Measurements from ENCODE around the gene SVIL.
"Not testable (repeated sequence)": the region's sequence is repeated elsewhere in the genome, so short reads cannot be mapped to it uniquely, and the experiment has no call there.

The SVIL gene

GRCh38 chr10:29553544-29554250 is 81.1 kb downstream of the SVIL start:
- Histone ChIP-seq H3K4me1 (ENCODE audit: control insufficient read depth, insufficient read depth, low read length) (peaks cover 23% of the 10 kb centered on the region), H3K27me3 (ENCODE audit: control insufficient read depth, insufficient read depth, low read length) (no peaks in the 10 kb centered on the region), H3K36me3 (ENCODE audit: control insufficient read depth, insufficient read depth, low read length) (peaks cover 28% of the 10 kb centered on the region), H3K4me3 (ENCODE audit: low read depth, low read length) (no peak overlapping the region), H3K27ac (ENCODE audit: low read depth, low read length) (no peak overlapping the region), H3K9me3 (ENCODE audit: control insufficient read depth, insufficient read depth, low read depth, low read length) (no peaks in the 10 kb centered on the region), H3K9ac (ENCODE audit: low read length) (no peak overlapping the region)

DNA sequence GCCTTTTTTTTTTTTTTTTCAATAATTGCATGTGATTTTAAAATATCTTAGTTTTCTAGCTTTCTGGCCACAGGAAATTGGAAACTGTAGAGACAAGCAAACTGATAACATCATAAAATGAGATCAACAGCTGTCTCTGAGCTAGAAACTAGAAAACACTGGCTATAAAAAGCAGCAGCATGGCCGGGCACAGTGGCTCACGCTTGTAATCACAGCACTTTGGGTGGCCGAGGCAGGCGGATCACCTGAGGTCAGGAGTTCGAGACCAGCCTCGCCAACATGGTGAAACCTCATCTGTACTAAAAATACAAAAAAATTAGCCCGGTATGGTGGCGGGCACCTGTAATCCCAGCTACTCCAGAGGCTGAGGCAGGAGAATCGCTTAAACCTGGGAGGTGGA is 81.7 kb downstream of the SVIL start:
- H3K27ac ChIP-seq (ENCODE audit: low read depth, low read length); H3K27me3 ChIP-seq (ENCODE audit: control insufficient read depth, insufficient read depth, low read length): not testable (repeated sequence)

DNA sequence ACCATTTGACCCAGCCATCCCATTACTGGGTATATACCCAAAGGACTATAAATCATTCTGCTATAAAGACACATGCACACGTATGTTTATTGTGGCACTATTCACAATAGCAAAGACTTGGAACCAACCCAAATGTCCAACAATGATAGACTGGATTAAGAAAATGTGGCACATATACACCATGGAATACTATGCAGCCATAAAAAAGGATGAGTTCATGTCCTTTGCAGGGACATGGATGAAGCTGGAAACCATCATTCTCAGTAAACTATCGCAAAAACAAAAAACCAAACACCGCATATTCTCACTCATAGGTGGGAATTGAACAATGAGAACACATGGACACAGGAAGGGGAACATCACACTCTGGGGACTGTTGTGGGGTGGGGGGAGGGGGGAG is 85.3 kb downstream of the SVIL start:
- H3K4me3 ChIP-seq (ENCODE audit: low read depth, low read length); H3K4me1 ChIP-seq (ENCODE audit: control insufficient read depth, insufficient read depth, low read length); H3K9ac ChIP-seq (ENCODE audit: low read length); H3K27me3 ChIP-seq (ENCODE audit: control insufficient read depth, insufficient read depth, low read length); H3K27ac ChIP-seq (ENCODE audit: low read depth, low read length); H3K9me3 ChIP-seq (ENCODE audit: control insufficient read depth, insufficient read depth, low read depth, low read length): not testable (repeated sequence)
- H3K36me3 ChIP-seq (ENCODE audit: control insufficient read depth, insufficient read depth, low read length), result peaks cover 25% of the 10 kb centered on the region

More for the DNA sequence above, 81.7 kb downstream of the SVIL start:
- peaks cover 23% of the 10 kb centered on the region for H3K4me1 ChIP-seq (ENCODE audit: control insufficient read depth, insufficient read depth, low read length)
- H3K9me3 ChIP-seq (ENCODE audit: control insufficient read depth, insufficient read depth, low read depth, low read length); H3K9ac ChIP-seq (ENCODE audit: low read length); H3K4me3 ChIP-seq (ENCODE audit: low read depth, low read length): not testable (repeated sequence)
- peaks cover 28% of the 10 kb centered on the region for H3K36me3 ChIP-seq (ENCODE audit: control insufficient read depth, insufficient read depth, low read length)

DNA sequence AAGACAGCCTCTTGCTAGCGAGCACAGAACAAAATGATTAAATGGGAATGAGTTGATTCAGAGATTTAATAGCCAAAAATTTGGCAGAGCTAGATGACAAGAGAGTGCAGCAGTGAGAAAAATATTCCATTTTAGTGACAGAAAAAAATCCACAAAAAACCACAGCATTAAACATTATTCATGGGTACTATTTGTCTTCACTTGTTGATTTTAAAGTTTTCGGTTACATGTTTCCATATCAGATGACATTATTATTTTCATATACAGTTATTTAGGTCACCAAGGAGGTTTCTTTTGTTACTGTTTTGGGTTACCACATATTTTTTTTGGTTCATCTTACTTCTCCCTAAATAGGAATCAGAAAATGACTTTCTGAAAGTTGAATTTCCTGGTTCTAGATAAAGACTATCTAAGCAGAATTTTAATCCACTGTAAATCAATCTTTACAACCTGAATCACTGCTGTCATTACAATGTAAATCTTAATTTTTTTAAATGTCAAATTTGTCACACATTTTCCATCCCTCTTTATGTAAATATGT is 87.9 kb downstream of the SVIL start:
- Histone ChIP-seq H3K36me3 (ENCODE audit: control insufficient read depth, insufficient read depth, low read length) (peaks cover 17% of the 10 kb centered on the region), H3K9ac (ENCODE audit: low read length) (no peak overlapping the region), H3K4me3 (ENCODE audit: low read depth, low read length) (no peak overlapping the region), H3K4me1 (ENCODE audit: control insufficient read depth, insufficient read depth, low read length) (peaks cover 5% of the 10 kb centered on the region), H3K27ac (ENCODE audit: low read depth, low read length) (no peak overlapping the region), H3K27me3 (ENCODE audit: control insufficient read depth, insufficient read depth, low read length) (no peaks in the 10 kb centered on the region), H3K9me3 (ENCODE audit: control insufficient read depth, insufficient read depth, low read depth, low read length) (no peaks in the 10 kb centered on the region)

DNA sequence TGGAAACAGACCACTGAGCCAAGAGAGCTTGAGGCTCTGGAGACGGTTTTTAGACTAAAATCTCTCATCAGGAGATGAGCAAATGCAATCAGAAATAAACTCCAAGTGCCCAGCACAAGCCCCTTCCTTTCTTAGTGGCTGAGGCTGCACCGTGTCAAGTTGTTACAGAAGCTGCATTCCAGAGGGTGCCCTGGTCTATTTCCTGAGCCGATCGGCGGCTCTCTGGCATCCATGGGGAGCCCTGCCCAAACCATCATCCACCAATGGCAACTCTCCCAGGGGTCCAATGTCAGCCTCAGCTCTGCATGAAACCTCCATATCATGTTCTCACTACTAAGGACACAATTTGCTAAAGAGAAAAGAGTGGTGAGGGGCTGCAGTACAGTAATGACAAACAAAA is 89.6 kb downstream of the SVIL start:
- Histone ChIP-seq H3K27me3 (ENCODE audit: control insufficient read depth, insufficient read depth, low read length) (no peaks in the 10 kb centered on the region), H3K36me3 (ENCODE audit: control insufficient read depth, insufficient read depth, low read length) (peaks cover 2% of the 10 kb centered on the region; the same call in 1 of the 2 replicates), H3K9me3 (ENCODE audit: control insufficient read depth, insufficient read depth, low read depth, low read length) (no peaks in the 10 kb centered on the region), H3K4me3 (ENCODE audit: low read depth, low read length) (no peak overlapping the region), H3K27ac (ENCODE audit: low read depth, low read length) (no peak overlapping the region), H3K4me1 (ENCODE audit: control insufficient read depth, insufficient read depth, low read length) (peaks cover 17% of the 10 kb centered on the region), H3K9ac (ENCODE audit: low read length) (no peak overlapping the region)

- no peaks in the 10 kb centered on the region for H3K27me3 ChIP-seq (ENCODE audit: control insufficient read depth, insufficient read depth, low read length)
- no peak overlapping the region for H3K4me3 ChIP-seq (ENCODE audit: low read depth, low read length)
- no peaks in the 10 kb centered on the region; the same call in 1 of the 2 replicates for H3K36me3 ChIP-seq (ENCODE audit: control insufficient read depth, insufficient read depth, low read length)
- no peak overlapping the region for H3K9ac ChIP-seq (ENCODE audit: low read length)
- H3K9me3 ChIP-seq (ENCODE audit: control insufficient read depth, insufficient read depth, low read depth, low read length), result no peaks in the 10 kb centered on the region
- peaks cover 26% of the 10 kb centered on the region for H3K4me1 ChIP-seq (ENCODE audit: control insufficient read depth, insufficient read depth, low read length)
- no peak overlapping the region for H3K27ac ChIP-seq (ENCODE audit: low read depth, low read length)
Observed at GRCh38 chr10:29543715-29544114, 91.1 kb downstream of the SVIL start.

GRCh38 chr10:29542723-29543122 is 92.0 kb downstream of the SVIL start:
- Histone ChIP-seq H3K27ac (ENCODE audit: low read depth, low read length) (no peak overlapping the region), H3K27me3 (ENCODE audit: control insufficient read depth, insufficient read depth, low read length) (no peaks in the 10 kb centered on the region), H3K9me3 (ENCODE audit: control insufficient read depth, insufficient read depth, low read depth, low read length) (no peaks in the 10 kb centered on the region), H3K4me3 (ENCODE audit: low read depth, low read length) (no peak overlapping the region), H3K9ac (ENCODE audit: low read length) (no peak overlapping the region), H3K4me1 (ENCODE audit: control insufficient read depth, insufficient read depth, low read length) (peaks cover 26% of the 10 kb centered on the region), H3K36me3 (ENCODE audit: control insufficient read depth, insufficient read depth, low read length) (no peaks in the 10 kb centered on the region; the same call in 1 of the 2 replicates)

GRCh38 chr10:29541422-29542210 is 93.2 kb downstream of the SVIL start:
- H3K4me1 ChIP-seq (ENCODE audit: control insufficient read depth, insufficient read depth, low read length), result peaks cover 26% of the 10 kb centered on the region
- no peaks in the 10 kb centered on the region for H3K27me3 ChIP-seq (ENCODE audit: control insufficient read depth, insufficient read depth, low read length)
- H3K9ac ChIP-seq (ENCODE audit: low read length), result no peak overlapping the region
- H3K27ac ChIP-seq (ENCODE audit: low read depth, low read length), result no peak overlapping the region
- no peaks in the 10 kb centered on the region for H3K9me3 ChIP-seq (ENCODE audit: control insufficient read depth, insufficient read depth, low read depth, low read length)
- no peak overlapping the region for H3K4me3 ChIP-seq (ENCODE audit: low read depth, low read length)
- H3K36me3 ChIP-seq (ENCODE audit: control insufficient read depth, insufficient read depth, low read length), result no peaks in the 10 kb centered on the region; the same call in 1 of the 2 replicates

DNA sequence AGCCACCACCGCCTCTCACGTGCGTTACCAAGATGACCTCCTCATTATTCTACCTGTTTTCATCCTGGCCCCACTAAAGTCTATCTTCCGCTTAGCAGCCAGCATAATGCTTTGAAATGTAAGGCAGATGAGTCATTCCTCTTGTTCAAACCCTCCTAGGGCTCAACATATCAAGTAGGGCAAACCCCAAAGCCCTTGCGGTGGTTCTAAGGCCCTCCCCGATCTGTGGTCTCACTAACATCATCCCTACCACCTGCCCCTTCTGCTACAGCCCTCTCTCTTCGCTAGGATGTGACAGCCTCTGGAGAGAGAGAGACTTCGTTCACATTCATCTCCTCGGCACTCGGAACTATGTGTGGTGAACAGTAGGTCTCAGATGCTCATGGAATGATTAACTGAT is 94.8 kb downstream of the SVIL start:
- H3K36me3 ChIP-seq (ENCODE audit: control insufficient read depth, insufficient read depth, low read length), result no peaks in the 10 kb centered on the region; the same call in 1 of the 2 replicates
- H3K27ac ChIP-seq (ENCODE audit: low read depth, low read length), result no peak overlapping the region
- no peaks in the 10 kb centered on the region for H3K27me3 ChIP-seq (ENCODE audit: control insufficient read depth, insufficient read depth, low read length)
- H3K9me3 ChIP-seq (ENCODE audit: control insufficient read depth, insufficient read depth, low read depth, low read length), result no peaks in the 10 kb centered on the region
- peaks cover 36% of the 10 kb centered on the region for H3K4me1 ChIP-seq (ENCODE audit: control insufficient read depth, insufficient read depth, low read length)
- H3K4me3 ChIP-seq (ENCODE audit: low read depth, low read length), result no peak overlapping the region
- no peak overlapping the region for H3K9ac ChIP-seq (ENCODE audit: low read length)

GRCh38 chr10:29539412-29539811 is 95.4 kb downstream of the SVIL start:
- Histone ChIP-seq H3K27ac (ENCODE audit: low read depth, low read length) (no peak overlapping the region), H3K9me3 (ENCODE audit: control insufficient read depth, insufficient read depth, low read depth, low read length) (no peaks in the 10 kb centered on the region), H3K27me3 (ENCODE audit: control insufficient read depth, insufficient read depth, low read length) (no peaks in the 10 kb centered on the region), H3K4me3 (ENCODE audit: low read depth, low read length) (no peak overlapping the region), H3K4me1 (ENCODE audit: control insufficient read depth, insufficient read depth, low read length) (peaks cover 39% of the 10 kb centered on the region), H3K9ac (ENCODE audit: low read length) (no peak overlapping the region), H3K36me3 (ENCODE audit: control insufficient read depth, insufficient read depth, low read length) (no peaks in the 10 kb centered on the region; the same call in 1 of the 2 replicates)

DNA sequence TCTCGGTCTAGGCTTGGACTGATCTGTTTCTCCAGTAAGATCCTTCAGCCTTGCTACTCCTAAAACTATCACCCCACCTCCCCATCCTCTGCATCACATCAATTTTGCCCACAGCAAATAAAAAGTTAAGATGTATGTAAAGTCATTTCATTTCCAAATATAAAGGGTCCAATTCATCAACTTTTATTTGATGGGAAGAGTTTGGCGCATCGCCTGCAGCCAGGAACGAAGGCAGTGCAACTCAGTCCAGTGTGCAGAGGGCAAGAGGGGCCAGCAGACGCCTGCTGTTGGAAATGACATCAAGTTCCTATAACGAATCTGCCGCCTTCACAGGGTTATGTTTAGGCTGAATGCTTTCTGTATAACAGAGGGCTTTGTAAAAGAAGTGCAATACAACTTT is 97.0 kb downstream of the SVIL start:
- Histone ChIP-seq H3K9ac (ENCODE audit: low read length) (no peak overlapping the region), H3K27me3 (ENCODE audit: control insufficient read depth, insufficient read depth, low read length) (no peaks in the 10 kb centered on the region), H3K4me3 (ENCODE audit: low read depth, low read length) (no peak overlapping the region), H3K36me3 (ENCODE audit: control insufficient read depth, insufficient read depth, low read length) (peaks cover 1% of the 10 kb centered on the region; the same call in 1 of the 2 replicates), H3K4me1 (ENCODE audit: control insufficient read depth, insufficient read depth, low read length) (peaks cover 53% of the 10 kb centered on the region), H3K27ac (ENCODE audit: low read depth, low read length) (no peak overlapping the region), H3K9me3 (ENCODE audit: control insufficient read depth, insufficient read depth, low read depth, low read length) (no peaks in the 10 kb centered on the region)

Measured in HUES6 (cell line).